ENCODE data around the gene PNPLA7.

GRCh38 chr9:137456061-137456863, 93.9 kb downstream of the PNPLA7 start:
- no peak for TF ChIP-seq CTCF (IDR thresholded peaks at IDR 0.05)
- no peak for TF ChIP-seq POLR2A (IDR thresholded peaks at IDR 0.05)
